NB4 (cell line): ENCODE data around the gene CCDC170.

Experiments used
- DNase-seq: peaks from one replicate; pipeline ENCODE4 v3.0.0; 2010; ENCODE audit warnings: low read depth
- H3K4me3 ChIP-seq: one replicate; pipeline ENCODE4 v1.5.1; 2011; ENCODE audit warnings: mild to moderate bottlenecking, low read depth, low read length, moderate library complexity
- MYC ChIP-seq: IDR thresholded peaks from 2 replicates; pipeline ENCODE4 v1.6.1; 2011; ENCODE audit warnings: low read depth, low read length
- POLR2A ChIP-seq: IDR thresholded peaks from 2 replicates; pipeline ENCODE4 v1.6.1; 2011; ENCODE audit warnings: mild to moderate bottlenecking; ENCODE audit not compliant: insufficient read length; ENCODE audit errors: extremely low read depth
- TF ChIP-seq, protein P1 (sequence below): IDR thresholded peaks from one replicate; pipeline ENCODE4 v1.5.1; 2012; ENCODE audit warnings: low read depth, low read length
- TF ChIP-seq, protein P2 (sequence below): IDR thresholded peaks from 2 replicates; pipeline ENCODE4 v1.6.1; 2011; ENCODE audit warnings: low read depth, low read length

CCDC170 gene

DNA sequence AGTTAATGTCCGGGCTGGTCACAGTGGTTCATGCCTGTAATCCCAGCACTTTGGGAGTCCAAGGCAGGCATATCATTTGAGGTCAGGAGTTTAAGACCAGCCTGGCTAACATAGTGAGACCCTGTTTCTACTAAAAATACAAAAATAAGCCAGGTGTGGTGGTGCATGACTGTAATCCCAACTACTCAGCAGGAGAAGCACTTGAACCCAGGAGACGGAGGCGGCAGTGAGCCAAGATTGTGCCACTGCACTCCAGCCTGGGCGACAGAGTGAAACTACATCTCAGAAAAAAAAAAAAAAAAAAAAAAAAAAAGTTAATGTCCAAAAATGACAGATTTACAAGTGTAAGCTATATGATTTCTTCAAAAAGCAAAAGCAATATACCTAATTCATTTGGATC lies 124.9 kb downstream of the CCDC170 start:
- no peak for TF ChIP-seq POLR2A
- no peak for TF ChIP-seq MYC
- no peak overlapping the region for H3K4me3 ChIP-seq
- DNase-seq: no peak

DNA sequence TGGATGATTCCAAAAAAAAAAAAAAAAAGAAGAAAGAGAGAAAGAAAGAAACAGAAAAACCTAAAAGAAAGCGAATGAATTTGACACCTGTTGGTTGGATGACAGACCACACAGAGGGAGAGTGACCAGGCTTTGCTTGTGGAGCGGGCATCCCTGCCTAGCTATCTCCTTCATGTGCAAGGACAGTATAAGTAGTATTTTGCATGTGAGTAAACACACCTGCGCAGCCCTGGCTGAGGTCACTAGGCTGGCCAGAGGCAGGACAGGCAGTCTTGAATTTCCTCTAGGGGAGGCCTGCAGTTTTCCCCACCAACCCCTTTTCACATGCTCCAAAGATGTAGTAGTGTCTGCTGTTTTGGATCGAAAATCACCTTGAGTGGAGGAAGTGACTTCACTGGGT lies 126.4 kb downstream of the CCDC170 start:
- no peak for TF ChIP-seq POLR2A
- TF ChIP-seq, protein P1, sequence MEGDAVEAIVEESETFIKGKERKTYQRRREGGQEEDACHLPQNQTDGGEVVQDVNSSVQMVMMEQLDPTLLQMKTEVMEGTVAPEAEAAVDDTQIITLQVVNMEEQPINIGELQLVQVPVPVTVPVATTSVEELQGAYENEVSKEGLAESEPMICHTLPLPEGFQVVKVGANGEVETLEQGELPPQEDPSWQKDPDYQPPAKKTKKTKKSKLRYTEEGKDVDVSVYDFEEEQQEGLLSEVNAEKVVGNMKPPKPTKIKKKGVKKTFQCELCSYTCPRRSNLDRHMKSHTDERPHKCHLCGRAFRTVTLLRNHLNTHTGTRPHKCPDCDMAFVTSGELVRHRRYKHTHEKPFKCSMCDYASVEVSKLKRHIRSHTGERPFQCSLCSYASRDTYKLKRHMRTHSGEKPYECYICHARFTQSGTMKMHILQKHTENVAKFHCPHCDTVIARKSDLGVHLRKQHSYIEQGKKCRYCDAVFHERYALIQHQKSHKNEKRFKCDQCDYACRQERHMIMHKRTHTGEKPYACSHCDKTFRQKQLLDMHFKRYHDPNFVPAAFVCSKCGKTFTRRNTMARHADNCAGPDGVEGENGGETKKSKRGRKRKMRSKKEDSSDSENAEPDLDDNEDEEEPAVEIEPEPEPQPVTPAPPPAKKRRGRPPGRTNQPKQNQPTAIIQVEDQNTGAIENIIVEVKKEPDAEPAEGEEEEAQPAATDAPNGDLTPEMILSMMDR: no peak
- no peak for DNase-seq
- no peak overlapping the region for H3K4me3 ChIP-seq

DNA sequence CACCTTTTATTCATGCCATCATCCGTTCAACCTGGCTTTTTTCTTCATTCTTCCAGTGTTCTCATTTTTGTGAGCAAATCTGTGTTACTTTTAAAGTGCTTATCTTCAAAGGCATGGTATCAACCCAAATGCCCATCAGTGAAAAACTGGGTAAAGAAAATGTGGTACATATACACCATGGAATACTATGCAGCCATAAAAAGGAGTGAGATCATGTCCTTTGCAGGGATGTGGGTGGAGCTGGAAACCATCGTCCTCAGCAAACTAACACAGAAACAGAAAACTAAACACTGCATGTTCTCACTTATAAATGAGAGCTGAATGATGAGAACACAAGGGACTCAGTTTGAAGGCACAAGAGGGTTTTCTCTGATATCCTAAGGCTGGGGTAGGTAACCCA lies 130.3 kb downstream of the CCDC170 start:
- DNase-seq: no peak
- H3K4me3 ChIP-seq: no peak overlapping the region
- TF ChIP-seq, protein P2, sequence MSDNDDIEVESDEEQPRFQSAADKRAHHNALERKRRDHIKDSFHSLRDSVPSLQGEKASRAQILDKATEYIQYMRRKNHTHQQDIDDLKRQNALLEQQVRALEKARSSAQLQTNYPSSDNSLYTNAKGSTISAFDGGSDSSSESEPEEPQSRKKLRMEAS: no peak
- TF ChIP-seq POLR2A (no peak), MYC (no peak)
- TF ChIP-seq, protein P1: no peak

DNA sequence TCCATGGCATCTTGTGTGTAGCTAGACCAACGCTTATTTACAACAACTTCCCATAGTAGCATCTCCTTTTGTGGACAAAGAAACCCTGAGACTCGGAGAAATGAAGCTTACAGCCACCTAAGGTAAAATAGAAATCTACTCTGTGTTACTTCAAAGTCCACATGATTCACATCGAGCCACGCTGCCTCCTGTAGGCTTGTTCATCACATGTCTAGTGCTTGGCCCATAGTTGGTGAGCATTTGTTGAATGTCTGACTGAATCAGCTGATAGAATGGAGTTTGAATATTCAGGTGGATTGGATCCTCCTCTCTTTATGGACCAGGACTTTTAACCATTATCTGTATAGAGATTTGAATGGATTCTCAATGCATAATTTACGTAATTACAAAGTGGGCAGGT lies 130.7 kb downstream of the CCDC170 start:
- TF ChIP-seq, protein P2: no peak
- TF ChIP-seq, protein P1: no peak
- TF ChIP-seq POLR2A (no peak), MYC (no peak)
- no peak overlapping the region for H3K4me3 ChIP-seq
- DNase-seq: no peak

DNA sequence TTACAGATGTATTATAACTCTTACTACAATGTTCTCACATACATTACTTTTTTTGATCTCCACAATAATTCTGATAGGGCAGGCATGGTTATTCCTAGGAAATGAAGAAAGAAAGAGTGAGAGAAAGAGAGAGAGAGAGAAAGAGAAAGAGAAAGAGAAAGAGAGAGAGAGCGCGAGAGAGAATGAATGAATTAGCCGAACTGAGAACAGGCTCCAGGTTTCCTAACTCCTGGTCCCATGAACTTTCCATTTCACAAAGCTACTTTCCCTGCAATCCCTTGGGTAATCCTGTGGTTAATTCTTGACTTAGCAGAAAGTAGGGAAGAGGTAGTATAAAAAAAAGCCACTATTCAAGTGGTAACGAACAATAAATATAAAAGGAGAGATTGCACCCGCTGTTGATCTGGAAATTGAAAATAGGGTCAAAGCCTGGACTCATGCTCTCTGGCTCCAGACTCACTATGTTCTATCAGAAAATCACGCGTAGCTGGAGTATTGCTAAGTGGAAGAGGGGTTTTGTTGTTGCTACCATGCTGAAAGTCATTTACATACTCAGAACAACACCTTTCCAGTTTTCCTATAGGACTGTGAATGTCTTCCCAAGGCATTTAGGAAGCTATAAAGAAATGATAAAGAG lies 131.2 kb downstream of the CCDC170 start:
- TF ChIP-seq, protein P2: no peak
- TF ChIP-seq, protein P1: no peak
- no peak for TF ChIP-seq POLR2A
- no peak for TF ChIP-seq MYC
- H3K4me3 ChIP-seq: no peak overlapping the region
- no peak for DNase-seq

DNA sequence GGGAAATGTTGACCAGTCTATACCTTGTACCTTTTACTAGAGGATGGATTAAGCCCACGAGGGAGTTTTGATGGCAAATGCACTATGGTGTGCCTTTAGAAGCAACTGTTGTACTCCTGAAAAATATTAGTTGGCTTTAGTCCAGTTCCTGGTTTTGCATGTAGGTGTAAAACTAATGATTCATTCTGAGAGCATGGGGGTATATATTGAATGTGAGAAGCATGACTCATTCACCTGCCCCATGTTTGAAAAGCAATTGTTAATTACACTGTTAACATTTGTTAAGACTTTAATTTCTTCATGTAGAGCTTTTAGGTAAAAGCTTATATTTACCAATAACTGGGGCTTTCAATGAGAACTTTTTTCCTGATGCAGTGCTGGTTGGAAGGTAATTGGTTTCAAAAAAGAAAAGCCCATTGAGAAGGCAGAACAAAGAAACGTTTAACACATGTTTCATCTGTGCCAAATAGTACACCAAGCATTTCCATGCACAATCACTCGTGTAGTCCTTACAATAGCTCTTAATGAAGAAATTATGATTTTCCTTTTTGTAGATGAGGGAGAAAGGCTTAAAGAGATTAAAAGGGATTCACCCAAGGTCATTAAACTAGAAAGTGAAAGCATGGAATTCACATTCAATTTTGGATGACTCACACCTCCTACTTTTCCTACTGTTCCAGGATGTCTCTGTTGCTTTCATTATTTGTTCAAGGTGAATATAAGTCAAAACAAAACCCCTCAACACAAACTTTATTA lies 134.1 kb downstream of the CCDC170 start:
- H3K4me3 ChIP-seq: no peak overlapping the region
- no peak for DNase-seq
- TF ChIP-seq, protein P2: no peak
- TF ChIP-seq POLR2A: no peak
- TF ChIP-seq, protein P1: no peak
- TF ChIP-seq MYC: no peak
